ENCODE data around the gene DAP3.

GRCh38 chr1:155646307-155646706, 42.6 kb upstream of the DAP3 start:
- TF ChIP-seq EZH2 (IDR thresholded peaks at IDR 0.05; ENCODE audit: low read length, missing control alignments): no peak
- TF ChIP-seq, protein P1, sequence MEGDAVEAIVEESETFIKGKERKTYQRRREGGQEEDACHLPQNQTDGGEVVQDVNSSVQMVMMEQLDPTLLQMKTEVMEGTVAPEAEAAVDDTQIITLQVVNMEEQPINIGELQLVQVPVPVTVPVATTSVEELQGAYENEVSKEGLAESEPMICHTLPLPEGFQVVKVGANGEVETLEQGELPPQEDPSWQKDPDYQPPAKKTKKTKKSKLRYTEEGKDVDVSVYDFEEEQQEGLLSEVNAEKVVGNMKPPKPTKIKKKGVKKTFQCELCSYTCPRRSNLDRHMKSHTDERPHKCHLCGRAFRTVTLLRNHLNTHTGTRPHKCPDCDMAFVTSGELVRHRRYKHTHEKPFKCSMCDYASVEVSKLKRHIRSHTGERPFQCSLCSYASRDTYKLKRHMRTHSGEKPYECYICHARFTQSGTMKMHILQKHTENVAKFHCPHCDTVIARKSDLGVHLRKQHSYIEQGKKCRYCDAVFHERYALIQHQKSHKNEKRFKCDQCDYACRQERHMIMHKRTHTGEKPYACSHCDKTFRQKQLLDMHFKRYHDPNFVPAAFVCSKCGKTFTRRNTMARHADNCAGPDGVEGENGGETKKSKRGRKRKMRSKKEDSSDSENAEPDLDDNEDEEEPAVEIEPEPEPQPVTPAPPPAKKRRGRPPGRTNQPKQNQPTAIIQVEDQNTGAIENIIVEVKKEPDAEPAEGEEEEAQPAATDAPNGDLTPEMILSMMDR (conservative IDR thresholded peaks at IDR 0.05 in 1 of 2, IDR thresholded peaks at IDR 0.05 in 1 of 2; ENCODE audit: low read depth in 1 of 2, low read length in 2 of 2): no peak
